OCI-LY7 (cell line): ENCODE data around the gene ELF4. TPM values are rescaled to one million over a fixed set of nuclear protein-coding genes. Genes with fewer than 3 reads are reported as not detected.

ENCODE experiments used
- BruUV-seq: library from RNA; stranded (reverse); fragments of 400-500 nt; replicated peaks from 2 replicates; lab custom pipeline; 2021; lab: Mats Ljungman, UMichigan
- CTCF ChIA-PET: fragments of 300-600 bp; sonication (Branson Sonifier 250); formaldehyde crosslinking; loops from one replicate; lab custom pipeline; 2022; ENCODE audit warnings: antibody characterized with exemption; ENCODE audit not compliant: unreplicated experiment; lab: Charles Lee
- POLR2A ChIA-PET: fragments of 300-600 bp; sonication (Branson Sonifier 250); formaldehyde crosslinking; loops from one replicate; lab custom pipeline; 2022; ENCODE audit warnings: antibody characterized with exemption; lab: Charles Lee
- DNase-seq: peaks from one replicate; pipeline ENCODE4 v3.0.0-alpha.2; 2015; ENCODE audit warnings: low spot score
- H2AFZ ChIP-seq: fragments of 200-600 bp; sonication (generic), shearing (Covaris generic); 2 replicates; pipeline ENCODE4 v1.6.1; 2014; ENCODE audit warnings: mild to moderate bottlenecking, antibody characterized with exemption, low read length, moderate library complexity
- H3K27ac ChIP-seq: fragments of 200-600 bp; sonication (generic); 2 replicates; pipeline ENCODE4 v1.5.1; 2014; ENCODE audit warnings: mixed run types, low read depth, mild to moderate bottlenecking, moderate library complexity, low read length, inconsistent platforms; ENCODE audit not compliant: poor library complexity, severe bottlenecking
- H3K36me3 ChIP-seq: fragments of 200-600 bp; sonication (generic); 2 replicates; pipeline ENCODE4 v1.6.1; 2014; ENCODE audit warnings: mild to moderate bottlenecking, antibody characterized with exemption, low read length, moderate library complexity, mixed read lengths; ENCODE audit not compliant: insufficient read depth
- H3K4me1 ChIP-seq: fragments of 200-600 bp; sonication (generic); 2 replicates; pipeline ENCODE4 v1.5.1; 2014; ENCODE audit warnings: mild to moderate bottlenecking, low read length; ENCODE audit not compliant: insufficient read depth, poor library complexity, severe bottlenecking
- H3K4me2 ChIP-seq: fragments of 200-600 bp; sonication (generic); 2 replicates; pipeline ENCODE4 v1.6.1; 2014; ENCODE audit warnings: mild to moderate bottlenecking, low read length
- H3K4me3 ChIP-seq: fragments of 200-600 bp; sonication (generic); 2 replicates; pipeline ENCODE4 v1.5.1; 2014; ENCODE audit warnings: mild to moderate bottlenecking, low read depth, low read length; ENCODE audit not compliant: poor library complexity, severe bottlenecking
- H3K79me2 ChIP-seq: fragments of 200-600 bp; sonication (generic); 2 replicates; pipeline ENCODE4 v1.6.1; 2016; ENCODE audit warnings: low read depth, mild to moderate bottlenecking, low read length, moderate library complexity, mixed read lengths; ENCODE audit not compliant: insufficient read depth
- H3K9me2 ChIP-seq: fragments of 200-600 bp; sonication (generic); 2 replicates; pipeline ENCODE4 v1.6.1; 2016; ENCODE audit warnings: mild to moderate bottlenecking, low read length, mixed read lengths; ENCODE audit not compliant: insufficient read depth
- H3K9me3 ChIP-seq: fragments of 200-600 bp; sonication (generic); 2 replicates; pipeline ENCODE4 v1.6.1; 2014; ENCODE audit warnings: mild to moderate bottlenecking, mixed run types, low read length, mixed read lengths
- H4K20me1 ChIP-seq: fragments of 200-600 bp; sonication (generic); 2 replicates; pipeline ENCODE4 v1.6.1; 2014; ENCODE audit warnings: mild to moderate bottlenecking, antibody characterized with exemption, low read length, moderate library complexity, mixed read lengths; ENCODE audit not compliant: insufficient read depth
- EZH2phosphoT487 ChIP-seq: fragments of 200-600 bp; sonication (generic); IDR thresholded peaks from 2 replicates; pipeline ENCODE4 v1.6.1; 2018; ENCODE audit warnings: low read depth, borderline replicate concordance, mild to moderate bottlenecking, mixed run types, antibody characterized with exemption, low read length, moderate library complexity, mixed read lengths
- intact Hi-C: fragments of 100-400 bp; cut with micrococcal nuclease; formaldehyde crosslinking; loops from one replicate; pipeline ENCODE4 v1.10.0; 2022; ENCODE audit not compliant: unreplicated experiment
- total RNA-seq, 2 experiments: library from RNA; depleted of rRNA in 1 of 2; stranded (reverse); fragments of >200 nt in 1 of 2; shearing (Covaris generic) in 1 of 2; gene quantifications; 2 replicates each; pipeline ENCODE4 v1.2.3, GENCODE V29; 2014 to 2022
- TF ChIP-seq, protein P1 (sequence below): fragments of 200-600 bp; sonication (generic); conservative IDR thresholded peaks from 2 replicates; pipeline ENCODE4 v1.5.1; 2014; ENCODE audit warnings: mild to moderate bottlenecking, antibody characterized with exemption, low read length, moderate library complexity, mixed read lengths

ELF4 gene
- total RNA-seq, 2 experiments from 2014 or later: 15.0 to 27.3 TPM

DNA sequence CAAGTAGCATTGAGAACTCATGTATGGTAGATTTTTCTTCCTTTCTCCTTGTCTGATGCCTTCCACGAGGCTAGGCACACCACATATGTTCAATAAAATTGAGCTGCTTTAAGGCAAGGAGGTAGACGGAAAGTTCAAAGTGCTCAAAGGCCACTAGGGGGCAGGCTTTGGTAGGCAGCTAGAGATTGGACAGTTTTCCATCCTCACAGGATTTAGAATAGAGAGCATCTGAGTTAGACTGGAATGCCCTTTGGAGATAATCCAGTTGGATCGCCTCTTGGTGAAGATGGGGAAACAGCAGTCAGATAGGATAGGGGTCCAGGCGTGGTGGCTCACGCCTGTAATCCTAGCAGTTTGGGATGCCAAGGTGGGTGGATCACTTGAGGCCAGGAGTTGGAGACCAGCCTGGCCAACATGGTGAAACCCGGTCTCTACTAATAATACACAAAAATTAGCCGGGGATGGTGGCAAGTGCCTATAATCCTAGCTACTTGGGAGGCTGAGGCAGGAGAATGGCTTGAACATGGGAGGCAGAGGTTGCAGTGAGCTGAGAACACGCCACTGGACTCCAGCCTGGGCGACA is 30.4 kb downstream of the ELF4 start:
- H3K4me1 ChIP-seq: peaks cover 37% of the 10 kb centered on the region
- TF ChIP-seq EZH2phosphoT487: no peak
- TF ChIP-seq, protein P1, sequence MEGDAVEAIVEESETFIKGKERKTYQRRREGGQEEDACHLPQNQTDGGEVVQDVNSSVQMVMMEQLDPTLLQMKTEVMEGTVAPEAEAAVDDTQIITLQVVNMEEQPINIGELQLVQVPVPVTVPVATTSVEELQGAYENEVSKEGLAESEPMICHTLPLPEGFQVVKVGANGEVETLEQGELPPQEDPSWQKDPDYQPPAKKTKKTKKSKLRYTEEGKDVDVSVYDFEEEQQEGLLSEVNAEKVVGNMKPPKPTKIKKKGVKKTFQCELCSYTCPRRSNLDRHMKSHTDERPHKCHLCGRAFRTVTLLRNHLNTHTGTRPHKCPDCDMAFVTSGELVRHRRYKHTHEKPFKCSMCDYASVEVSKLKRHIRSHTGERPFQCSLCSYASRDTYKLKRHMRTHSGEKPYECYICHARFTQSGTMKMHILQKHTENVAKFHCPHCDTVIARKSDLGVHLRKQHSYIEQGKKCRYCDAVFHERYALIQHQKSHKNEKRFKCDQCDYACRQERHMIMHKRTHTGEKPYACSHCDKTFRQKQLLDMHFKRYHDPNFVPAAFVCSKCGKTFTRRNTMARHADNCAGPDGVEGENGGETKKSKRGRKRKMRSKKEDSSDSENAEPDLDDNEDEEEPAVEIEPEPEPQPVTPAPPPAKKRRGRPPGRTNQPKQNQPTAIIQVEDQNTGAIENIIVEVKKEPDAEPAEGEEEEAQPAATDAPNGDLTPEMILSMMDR: peak; percentile 83
- intact Hi-C loops: loop anchor here (1.0 to 10.0 kb wide), 3 partner anchors 40 to 305 kb away; partner anchors contain the start of gene SASH3
- POLR2A ChIA-PET: interaction anchor here (0.9 to 1.0 kb wide), 2 partner anchors 14 to 41 kb away, joined by 4 read pairs; no protein-coding TSS in a partner anchor
- no TSS peak for BruUV-seq
- peaks cover 11% of the 10 kb centered on the region; the same call in 1 of the 2 replicates for H3K79me2 ChIP-seq
- CTCF ChIA-PET: interaction anchor here (0.6 to 1.2 kb wide), 3 partner anchors 29 to 958 kb away, joined by 3 to 4 read pairs (median 3); no protein-coding TSS in a partner anchor
- H3K36me3 ChIP-seq: peaks cover 8% of the 10 kb centered on the region; the same call in 1 of the 2 replicates
- no peak overlapping the region for H3K4me3 ChIP-seq
- H3K27ac ChIP-seq: no peak overlapping the region
- peak; percentile 65 for DNase-seq
- no peak overlapping the region for H3K4me2 ChIP-seq
- H3K9me3 ChIP-seq: no peaks in the 10 kb centered on the region
- H2AFZ ChIP-seq: no peak overlapping the region
- H3K9me2 ChIP-seq: no peaks in the 10 kb centered on the region
- no peaks in the 10 kb centered on the region for H4K20me1 ChIP-seq

- no peak overlapping the region for H3K4me3 ChIP-seq
- no peaks in the 10 kb centered on the region for H3K9me2 ChIP-seq
- no peak for TF ChIP-seq EZH2phosphoT487
- TF ChIP-seq, protein P1: no peak
- no peak for DNase-seq
- POLR2A ChIA-PET: interaction anchor here (0.6 kb wide), 1 partner anchor 56 kb away, joined by 3 read pairs; no protein-coding TSS in a partner anchor
- no TSS peak for BruUV-seq
- H3K4me2 ChIP-seq: no peak overlapping the region
- no peaks in the 10 kb centered on the region for H4K20me1 ChIP-seq
- CTCF ChIA-PET: no interaction called here
- H3K4me1 ChIP-seq: no peaks in the 10 kb centered on the region
- H3K79me2 ChIP-seq: no peaks in the 10 kb centered on the region
- H2AFZ ChIP-seq: no peak overlapping the region
- no peaks in the 10 kb centered on the region for H3K9me3 ChIP-seq
- H3K36me3 ChIP-seq: peaks cover 36% of the 10 kb centered on the region
- H3K27ac ChIP-seq: no peak overlapping the region
- intact Hi-C loops: no loop called here
Observed at GRCh38 chrX:130075777-130076176, 34.5 kb downstream of the ELF4 start.

DNA sequence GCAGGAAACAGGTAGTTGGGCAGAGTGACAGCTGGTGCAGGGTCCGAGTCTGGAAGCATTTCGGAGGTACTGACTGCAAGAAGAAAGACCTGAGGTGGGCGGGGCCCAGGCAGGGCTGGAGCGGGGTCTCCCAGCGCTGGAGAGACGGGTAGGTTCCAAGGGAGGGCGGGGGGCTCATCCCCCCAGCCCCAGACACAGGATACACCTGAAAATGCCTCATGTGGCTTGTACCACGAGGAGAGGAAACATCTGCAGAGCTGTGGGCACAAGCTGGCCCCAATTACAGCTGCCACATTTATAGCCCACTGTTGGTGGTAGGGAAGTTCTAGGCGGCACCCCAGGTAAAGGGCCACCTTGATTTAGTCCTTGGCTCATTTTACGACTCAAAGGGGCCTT is 38.0 kb downstream of the ELF4 start:
- no peak overlapping the region for H2AFZ ChIP-seq
- H3K9me3 ChIP-seq: no peaks in the 10 kb centered on the region
- H3K27ac ChIP-seq: no peak overlapping the region
- ChIA-PET CTCF (no interaction called here), POLR2A (no interaction called here)
- intact Hi-C loops: no loop called here
- TF ChIP-seq, protein P1: no peak
- no peak for TF ChIP-seq EZH2phosphoT487
- H4K20me1 ChIP-seq: no peaks in the 10 kb centered on the region
- BruUV-seq: no TSS peak
- H3K4me2 ChIP-seq: no peak overlapping the region
- H3K4me1 ChIP-seq: no peaks in the 10 kb centered on the region
- peaks cover 51% of the 10 kb centered on the region for H3K36me3 ChIP-seq
- H3K79me2 ChIP-seq: no peaks in the 10 kb centered on the region
- no peak overlapping the region for H3K4me3 ChIP-seq
- DNase-seq: no peak
- H3K9me2 ChIP-seq: no peaks in the 10 kb centered on the region
